Brain microvascular endothelial cell (primary cell): ENCODE results near the gene ADARB2.

Source experiments
- DNase-seq: peaks from one replicate; pipeline ENCODE4 v3.0.0-alpha.2; 2020
- H3K27ac ChIP-seq: fragments of 250-450 bp; sonication (Bioruptor Pico); 2 replicates; pipeline ENCODE4 v1.5.1; 2020; ENCODE audit warnings: mild to moderate bottlenecking, moderate library complexity
- H3K27me3 ChIP-seq: fragments of 250-450 bp; sonication (Bioruptor Pico); replicated peaks from 2 replicates; pipeline ENCODE4 v1.5.1; 2020; ENCODE audit warnings: mild to moderate bottlenecking
- H3K36me3 ChIP-seq: fragments of 250-450 bp; sonication (Bioruptor Pico); replicated peaks from 2 replicates; pipeline ENCODE4 v1.5.1; 2020; ENCODE audit warnings: mild to moderate bottlenecking
- H3K4me3 ChIP-seq: 2 replicates; pipeline ENCODE4 v1.5.1; 2011; ENCODE audit warnings: low read depth, mild to moderate bottlenecking, control low read depth, low read length, moderate library complexity
- in situ Hi-C: cut with HindIII; loops from 2 replicates; pipeline ENCODE4 v1.10.0; 2017; ENCODE audit warnings: low sequenced_read_pairs, low pct_ligation_motif_present
- TF ChIP-seq, protein P1 (sequence below): IDR thresholded peaks from 2 replicates; pipeline ENCODE4 v1.5.1; 2011; ENCODE audit warnings: low read depth, mild to moderate bottlenecking, moderate library complexity, low read length, control low read depth, inconsistent platforms; ENCODE audit errors: missing control alignments

The ADARB2 gene

DNA sequence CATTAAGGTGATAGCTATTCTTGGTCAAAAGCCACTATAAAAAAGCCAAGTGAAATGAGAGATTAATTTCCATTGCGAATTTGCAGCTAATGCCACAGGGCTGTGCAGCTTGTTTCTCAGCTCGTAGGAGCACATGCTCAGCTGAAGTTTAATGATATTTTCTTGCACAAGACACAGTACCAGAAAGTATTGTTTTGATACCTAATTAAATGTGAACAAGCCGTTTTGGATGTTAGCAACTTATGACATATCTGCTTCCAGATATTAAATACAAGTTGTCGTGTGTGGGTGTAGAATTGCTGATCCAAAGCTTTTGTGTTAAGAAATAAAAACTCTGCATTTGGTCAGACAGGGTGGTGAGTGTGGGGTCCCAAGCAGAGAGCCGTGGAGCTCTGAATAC lies 47.2 kb downstream of the ADARB2 start:
- H3K36me3 ChIP-seq: no peaks in the 10 kb centered on the region
- TF ChIP-seq, protein P1, sequence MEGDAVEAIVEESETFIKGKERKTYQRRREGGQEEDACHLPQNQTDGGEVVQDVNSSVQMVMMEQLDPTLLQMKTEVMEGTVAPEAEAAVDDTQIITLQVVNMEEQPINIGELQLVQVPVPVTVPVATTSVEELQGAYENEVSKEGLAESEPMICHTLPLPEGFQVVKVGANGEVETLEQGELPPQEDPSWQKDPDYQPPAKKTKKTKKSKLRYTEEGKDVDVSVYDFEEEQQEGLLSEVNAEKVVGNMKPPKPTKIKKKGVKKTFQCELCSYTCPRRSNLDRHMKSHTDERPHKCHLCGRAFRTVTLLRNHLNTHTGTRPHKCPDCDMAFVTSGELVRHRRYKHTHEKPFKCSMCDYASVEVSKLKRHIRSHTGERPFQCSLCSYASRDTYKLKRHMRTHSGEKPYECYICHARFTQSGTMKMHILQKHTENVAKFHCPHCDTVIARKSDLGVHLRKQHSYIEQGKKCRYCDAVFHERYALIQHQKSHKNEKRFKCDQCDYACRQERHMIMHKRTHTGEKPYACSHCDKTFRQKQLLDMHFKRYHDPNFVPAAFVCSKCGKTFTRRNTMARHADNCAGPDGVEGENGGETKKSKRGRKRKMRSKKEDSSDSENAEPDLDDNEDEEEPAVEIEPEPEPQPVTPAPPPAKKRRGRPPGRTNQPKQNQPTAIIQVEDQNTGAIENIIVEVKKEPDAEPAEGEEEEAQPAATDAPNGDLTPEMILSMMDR: no peak

GRCh38 chr10:1688531-1688930 lies 48.8 kb downstream of the ADARB2 start:
- Histone ChIP-seq H3K27ac (no peak overlapping the region), H3K27me3 (no peaks in the 10 kb centered on the region), H3K4me3 (no peak overlapping the region), H3K36me3 (no peaks in the 10 kb centered on the region)
- in situ Hi-C loops: no loop called here
- DNase-seq: no peak
- TF ChIP-seq, protein P1: no peak

More for the DNA sequence above, 47.2 kb downstream of the ADARB2 start:
- in situ Hi-C loops: no loop called here
- H3K27ac ChIP-seq: no peak overlapping the region
- no peak overlapping the region for H3K4me3 ChIP-seq
- H3K27me3 ChIP-seq: no peaks in the 10 kb centered on the region
- DNase-seq: no peak

GRCh38 chr10:1687623-1688150 lies 49.6 kb downstream of the ADARB2 start:
- H3K4me3 ChIP-seq: no peak overlapping the region
- no peak for DNase-seq
- TF ChIP-seq, protein P1: no peak
- H3K36me3 ChIP-seq: no peaks in the 10 kb centered on the region
- no peak overlapping the region for H3K27ac ChIP-seq
- in situ Hi-C loops: no loop called here
- no peaks in the 10 kb centered on the region for H3K27me3 ChIP-seq

GRCh38 chr10:1687190-1687589 lies 50.1 kb downstream of the ADARB2 start:
- H3K27ac ChIP-seq: no peak overlapping the region
- H3K4me3 ChIP-seq: no peak overlapping the region
- no peaks in the 10 kb centered on the region for H3K27me3 ChIP-seq
- DNase-seq: no peak
- TF ChIP-seq, protein P1: no peak
- H3K36me3 ChIP-seq: no peaks in the 10 kb centered on the region
- in situ Hi-C loops: no loop called here

GRCh38 chr10:1686491-1686749 lies 50.9 kb downstream of the ADARB2 start:
- H3K4me3 ChIP-seq: no peak overlapping the region
- no peak for DNase-seq
- in situ Hi-C loops: no loop called here
- no peak overlapping the region for H3K27ac ChIP-seq
- TF ChIP-seq, protein P1: no peak
- no peaks in the 10 kb centered on the region for H3K27me3 ChIP-seq
- H3K36me3 ChIP-seq: no peaks in the 10 kb centered on the region

DNA sequence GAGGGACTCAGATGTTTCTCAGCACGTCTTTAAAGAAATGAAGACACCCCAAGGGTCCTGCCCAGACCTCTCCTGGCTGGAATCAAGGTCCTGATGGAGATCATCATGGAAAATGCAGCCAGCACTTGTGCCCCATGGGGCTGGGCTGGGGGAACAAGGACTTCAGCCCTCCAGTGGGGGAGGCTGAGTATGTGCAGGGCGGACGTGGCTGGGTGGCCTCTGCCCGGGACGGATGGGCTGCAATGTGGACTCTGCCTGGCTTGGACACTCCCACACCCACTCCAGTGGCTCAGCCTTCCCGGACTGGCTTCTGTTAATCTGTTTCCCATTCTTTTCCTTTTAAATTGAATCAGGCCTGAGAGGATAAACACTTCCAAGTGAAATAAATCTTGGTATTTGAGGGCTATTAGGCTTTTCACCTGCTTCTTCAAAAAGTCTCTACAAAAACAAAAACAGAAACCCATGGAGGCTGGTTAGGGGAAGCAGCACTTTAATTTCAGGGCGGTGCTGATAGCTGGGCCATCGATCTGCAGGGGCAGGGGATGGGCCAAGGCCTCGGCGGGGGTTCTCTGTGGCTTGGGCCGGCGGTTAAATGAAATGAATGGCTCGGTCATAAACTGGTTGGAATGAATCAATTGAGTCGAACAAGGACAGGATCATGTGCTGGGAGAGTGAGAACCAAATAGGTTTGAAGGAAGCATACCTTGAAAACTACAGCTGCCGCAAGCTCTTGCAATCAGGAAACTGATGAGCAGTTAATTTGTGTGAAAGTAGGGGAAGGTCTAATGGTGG lies 51.4 kb downstream of the ADARB2 start:
- in situ Hi-C loops: no loop called here
- no peak overlapping the region for H3K27ac ChIP-seq
- H3K4me3 ChIP-seq: no peak overlapping the region
- no peak for DNase-seq
- TF ChIP-seq, protein P1: no peak
- no peaks in the 10 kb centered on the region for H3K36me3 ChIP-seq
- no peaks in the 10 kb centered on the region for H3K27me3 ChIP-seq
